IPS-18a (cell line): ENCODE results near the gene CHKA.

Source experiments
- H3K27ac ChIP-seq: one replicate; pipeline ENCODE4 v1.5.1; 2013; ENCODE audit warnings: low read length
- H3K27me3 ChIP-seq: one replicate; pipeline ENCODE4 v1.6.1; 2013; ENCODE audit warnings: mild to moderate bottlenecking, low read length; ENCODE audit not compliant: control insufficient read depth, insufficient read depth
- H3K36me3 ChIP-seq: one replicate; pipeline ENCODE4 v1.6.1; 2013; ENCODE audit warnings: low read depth, low read length; ENCODE audit not compliant: control insufficient read depth
- H3K4me1 ChIP-seq: one replicate; pipeline ENCODE4 v1.6.1; 2013; ENCODE audit warnings: low read depth, low read length; ENCODE audit not compliant: control insufficient read depth
- H3K4me3 ChIP-seq: one replicate; pipeline ENCODE4 v1.5.1; 2013; ENCODE audit warnings: low read length
- H3K9ac ChIP-seq: one replicate; pipeline ENCODE4 v1.6.1; 2013; ENCODE audit warnings: mild to moderate bottlenecking, low read length, moderate library complexity
- H3K9me3 ChIP-seq: one replicate; pipeline ENCODE4 v1.6.1; 2013; ENCODE audit warnings: low read depth, low read length; ENCODE audit not compliant: control insufficient read depth

CHKA gene

GRCh38 chr11:68038226-68038717, 82.9 kb downstream of the CHKA start:
- H3K9ac ChIP-seq: no peak overlapping the region
- no peak overlapping the region for H3K27ac ChIP-seq
- H3K4me3 ChIP-seq: peak overlapping the region; percentile 49

GRCh38 chr11:68037411-68038225, 83.6 kb downstream of the CHKA start:
- peaks cover 6% of the 10 kb centered on the region for H3K4me1 ChIP-seq
- H3K9ac ChIP-seq: no peak overlapping the region
- no peak overlapping the region for H3K27ac ChIP-seq
- H3K36me3 ChIP-seq: peaks cover 23% of the 10 kb centered on the region
- H3K9me3 ChIP-seq: no peaks in the 10 kb centered on the region
- no peaks in the 10 kb centered on the region for H3K27me3 ChIP-seq
- H3K4me3 ChIP-seq: no peak overlapping the region

More at GRCh38 chr11:68038226-68038717, 82.9 kb downstream of the CHKA start:
- Histone ChIP-seq H3K4me1 (peaks cover 6% of the 10 kb centered on the region), H3K9me3 (no peaks in the 10 kb centered on the region), H3K36me3 (peaks cover 17% of the 10 kb centered on the region), H3K27me3 (no peaks in the 10 kb centered on the region)

- H3K27ac ChIP-seq: no peak overlapping the region
- no peak overlapping the region for H3K9ac ChIP-seq
- no peak overlapping the region for H3K4me3 ChIP-seq
- peaks cover 23% of the 10 kb centered on the region for H3K36me3 ChIP-seq
- H3K27me3 ChIP-seq: no peaks in the 10 kb centered on the region
- H3K4me1 ChIP-seq: peaks cover 7% of the 10 kb centered on the region
- no peaks in the 10 kb centered on the region for H3K9me3 ChIP-seq
These were observed 84.4 kb downstream of the CHKA start for GRCh38 chr11:68036717-68037239.

- Histone ChIP-seq H3K36me3 (peaks cover 23% of the 10 kb centered on the region), H3K9ac (no peak overlapping the region), H3K4me3 (no peak overlapping the region), H3K4me1 (peaks cover 12% of the 10 kb centered on the region), H3K9me3 (no peaks in the 10 kb centered on the region), H3K27ac (no peak overlapping the region), H3K27me3 (no peaks in the 10 kb centered on the region)
These were observed 85.0 kb downstream of the CHKA start for GRCh38 chr11:68036141-68036716.

- Histone ChIP-seq H3K9ac (no peak overlapping the region), H3K27ac (no peak overlapping the region), H3K9me3 (no peaks in the 10 kb centered on the region), H3K27me3 (no peaks in the 10 kb centered on the region), H3K4me3 (no peak overlapping the region), H3K4me1 (peaks cover 11% of the 10 kb centered on the region), H3K36me3 (peaks cover 23% of the 10 kb centered on the region)
These were observed 85.8 kb downstream of the CHKA start for GRCh38 chr11:68035266-68035876.

- no peak overlapping the region for H3K4me3 ChIP-seq
- no peaks in the 10 kb centered on the region for H3K9me3 ChIP-seq
- H3K4me1 ChIP-seq: peaks cover 14% of the 10 kb centered on the region
- H3K27me3 ChIP-seq: no peaks in the 10 kb centered on the region
- H3K27ac ChIP-seq: no peak overlapping the region
- H3K36me3 ChIP-seq: peaks cover 23% of the 10 kb centered on the region
- no peak overlapping the region for H3K9ac ChIP-seq
These were observed 87.5 kb downstream of the CHKA start for GRCh38 chr11:68033708-68034045.

- peaks cover 10% of the 10 kb centered on the region for H3K4me1 ChIP-seq
- H3K27me3 ChIP-seq: no peaks in the 10 kb centered on the region
- H3K27ac ChIP-seq: no peak overlapping the region
- peaks cover 23% of the 10 kb centered on the region for H3K36me3 ChIP-seq
- H3K4me3 ChIP-seq: no peak overlapping the region
- no peaks in the 10 kb centered on the region for H3K9me3 ChIP-seq
- H3K9ac ChIP-seq: no peak overlapping the region
These were observed 88.0 kb downstream of the CHKA start for GRCh38 chr11:68032997-68033707.

- Histone ChIP-seq H3K27me3 (no peaks in the 10 kb centered on the region), H3K4me1 (peaks cover 10% of the 10 kb centered on the region), H3K9me3 (no peaks in the 10 kb centered on the region), H3K4me3 (peak overlapping the region; percentile 95), H3K9ac (no peak overlapping the region), H3K27ac (no peak overlapping the region), H3K36me3 (peaks cover 23% of the 10 kb centered on the region)
These were observed 89.2 kb downstream of the CHKA start for GRCh38 chr11:68032003-68032402.

- peaks cover 23% of the 10 kb centered on the region for H3K36me3 ChIP-seq
- H3K4me3 ChIP-seq: peak overlapping the region; percentile 95
- H3K9ac ChIP-seq: peak overlapping the region; percentile 89
- peak overlapping the region; percentile 83 for H3K27ac ChIP-seq
- no peaks in the 10 kb centered on the region for H3K27me3 ChIP-seq
- H3K9me3 ChIP-seq: no peaks in the 10 kb centered on the region
- peaks cover 10% of the 10 kb centered on the region for H3K4me1 ChIP-seq
These were observed 90.1 kb downstream of the CHKA start for GRCh38 chr11:68031144-68031464.

GRCh38 chr11:68030318-68031143, 90.7 kb downstream of the CHKA start, which contains the start of gene NDUFS8:
TSS of gene NDUFS8 (plus strand) at chr11:68030681. CDS start at chr11:68032152, 1,471 bp downstream.
- no peaks in the 10 kb centered on the region for H3K9me3 ChIP-seq
- H3K4me3 ChIP-seq: peak within 1 kb of the TSS; percentile 95
- peak within 1 kb of the TSS; percentile 83 for H3K27ac ChIP-seq
- H3K27me3 ChIP-seq: no peaks in the 10 kb centered on the region
- peak within 1 kb of the TSS; percentile 89 for H3K9ac ChIP-seq
- H3K4me1 ChIP-seq: peaks cover 10% of the 10 kb centered on the region
- H3K36me3 ChIP-seq: peaks cover 23% of the 10 kb centered on the region
